Measurements from ENCODE around the gene ABCG1.
A peak's percentile ranks its signal among the peaks of the same experiment; 100 is the strongest.

The ABCG1 gene

DNA sequence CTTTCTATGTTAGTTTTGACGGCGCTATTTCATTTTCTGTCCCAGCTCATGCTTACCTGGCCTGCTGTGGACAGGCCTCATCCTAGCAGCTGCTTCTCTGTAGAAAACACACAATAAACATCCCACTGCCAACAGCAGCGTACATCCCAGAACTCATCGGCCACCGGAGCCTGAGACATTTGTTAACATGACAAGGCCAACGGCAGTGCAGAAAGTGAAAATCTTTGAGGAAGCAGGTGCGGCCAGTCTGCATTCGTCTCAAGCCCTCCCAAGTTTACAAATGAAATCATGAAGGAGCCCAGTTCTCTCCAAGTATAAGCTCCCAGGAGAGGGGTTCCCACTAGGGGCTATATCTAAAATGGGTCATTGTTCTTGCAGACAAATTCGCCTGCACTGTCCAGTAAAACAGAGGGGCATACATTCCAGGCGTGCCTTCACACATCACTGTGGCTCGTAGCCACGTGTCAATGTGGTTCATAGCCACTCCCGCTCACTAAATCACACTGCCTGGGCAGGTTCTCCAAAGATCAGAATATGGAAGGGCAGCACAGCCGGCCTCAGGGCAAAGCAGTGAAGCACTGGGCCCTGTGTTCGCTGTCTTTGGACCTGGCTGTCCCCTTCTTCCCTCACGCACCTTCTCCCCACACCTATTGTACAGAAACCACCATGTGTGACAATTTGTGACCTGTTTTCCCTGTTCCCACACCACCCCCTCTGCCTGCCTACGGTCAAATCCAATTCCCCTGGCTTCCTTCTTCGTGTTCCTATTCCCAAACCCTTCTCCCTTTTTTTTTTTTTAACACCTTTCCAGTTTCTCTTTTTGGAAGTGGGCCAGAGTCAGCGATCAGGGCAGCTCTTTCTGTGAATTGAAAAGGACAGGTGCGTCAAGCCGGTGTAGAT is 27.0 kb upstream of the ABCG1 start:
- no peak for DNase-seq (ENCODE audit: low read depth in 1 of 2, low spot score in 1 of 2)

DNA sequence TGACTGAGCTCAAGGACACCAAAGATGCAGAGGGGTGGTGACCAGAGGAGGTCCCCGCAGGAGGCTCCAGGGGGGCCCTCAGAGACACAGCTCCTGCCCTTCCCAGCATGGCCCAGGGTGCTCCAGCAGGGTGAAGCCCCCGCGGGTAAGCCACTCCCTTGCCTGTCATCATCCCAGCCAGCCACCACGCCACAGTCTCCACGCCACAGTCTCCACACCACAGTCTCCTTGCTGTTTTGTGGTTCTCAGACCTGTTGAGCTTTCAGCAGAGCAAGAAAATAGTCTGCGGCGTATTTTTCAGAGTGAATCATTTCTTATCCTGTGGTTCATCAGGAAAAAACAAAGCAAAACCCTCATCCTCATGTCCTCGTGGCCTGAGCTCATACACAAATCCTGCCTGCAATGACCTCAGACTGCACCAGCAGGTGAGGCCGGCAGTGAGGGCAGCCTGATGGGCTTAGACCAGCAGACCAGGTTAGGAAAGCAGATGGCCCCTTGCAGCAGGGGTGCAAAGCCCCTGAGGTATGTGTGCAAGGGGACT is 25.7 kb upstream of the ABCG1 start:
- peak; percentile 14 to 23 for DNase-seq (ENCODE audit: low read depth in 1 of 2, low spot score in 1 of 2)

DNA sequence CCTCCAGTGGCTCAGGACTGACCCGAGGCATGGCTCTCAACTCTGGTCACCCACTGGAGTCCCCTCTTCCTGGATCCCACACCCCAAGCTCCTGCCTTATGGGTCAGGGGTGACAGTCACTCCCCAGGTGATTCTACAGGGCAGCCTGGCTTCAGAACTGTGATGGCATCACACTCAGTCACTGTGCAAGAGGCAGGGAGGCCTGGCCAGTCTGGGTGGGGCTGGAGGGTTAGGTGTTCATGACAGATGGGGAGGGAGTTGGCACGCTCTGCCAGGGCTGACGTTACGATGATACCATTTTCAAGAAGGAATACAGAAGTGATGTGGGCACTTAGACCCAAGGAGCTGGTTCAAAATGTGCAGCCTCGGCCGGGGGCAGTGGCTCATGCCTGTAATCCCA is 25.2 kb upstream of the ABCG1 start:
- DNase-seq (ENCODE audit: low read depth in 1 of 2, low spot score in 1 of 2): no peak

DNA sequence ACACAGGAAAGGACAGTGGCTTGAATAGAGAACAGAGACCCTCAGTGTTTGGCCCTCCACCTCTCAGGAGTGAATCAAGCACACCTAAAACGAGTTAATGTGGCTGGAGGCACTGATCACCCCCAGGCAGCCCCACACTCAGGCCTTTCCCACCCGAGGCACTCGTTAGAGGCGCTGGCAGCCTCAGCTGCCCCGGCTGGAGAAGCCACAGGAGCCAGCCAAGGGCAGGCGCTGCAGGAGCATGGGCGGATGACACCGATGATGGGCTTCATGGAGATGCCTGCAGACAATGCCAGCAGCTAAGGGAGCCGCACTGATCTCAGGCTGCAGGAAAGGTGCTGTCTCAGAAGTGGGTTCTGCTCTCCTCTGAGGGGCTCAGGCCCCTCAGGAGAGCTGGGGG is 24.1 kb upstream of the ABCG1 start:
- no peak for DNase-seq (ENCODE audit: low read depth in 1 of 2, low spot score in 1 of 2)

DNA sequence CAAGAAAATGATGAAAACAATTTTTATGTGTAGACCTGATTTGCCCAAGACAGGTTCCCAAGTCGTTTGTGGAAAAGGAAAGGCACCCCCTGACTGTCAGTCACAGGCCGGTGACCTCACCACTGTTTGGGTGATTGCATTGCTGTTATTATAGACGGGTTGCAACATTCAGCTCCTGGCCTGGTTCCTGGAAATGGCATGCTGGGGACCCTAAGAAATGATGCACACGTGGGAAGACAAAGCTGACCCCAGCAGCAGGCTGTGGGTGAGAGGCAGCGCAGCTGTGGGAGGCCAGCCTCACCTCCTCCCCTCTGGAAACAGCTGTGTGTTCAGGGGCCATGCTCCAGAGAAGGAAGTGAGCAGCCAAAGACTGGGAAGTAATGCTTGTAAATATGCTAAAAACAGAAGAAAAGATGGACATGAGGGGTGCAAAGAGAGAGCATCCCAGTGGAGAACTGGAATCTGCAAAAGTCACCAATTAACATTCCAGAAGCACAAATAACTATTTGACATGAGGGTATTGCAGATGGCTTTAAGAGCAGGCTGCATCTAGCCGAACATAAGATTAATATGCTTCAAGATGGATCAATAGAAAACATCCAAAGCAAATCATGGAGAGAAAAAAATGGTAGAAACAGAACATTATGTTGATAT is 23.4 kb upstream of the ABCG1 start:
- DNase-seq (ENCODE audit: low read depth in 1 of 2, low spot score in 1 of 2): no peak

DNA sequence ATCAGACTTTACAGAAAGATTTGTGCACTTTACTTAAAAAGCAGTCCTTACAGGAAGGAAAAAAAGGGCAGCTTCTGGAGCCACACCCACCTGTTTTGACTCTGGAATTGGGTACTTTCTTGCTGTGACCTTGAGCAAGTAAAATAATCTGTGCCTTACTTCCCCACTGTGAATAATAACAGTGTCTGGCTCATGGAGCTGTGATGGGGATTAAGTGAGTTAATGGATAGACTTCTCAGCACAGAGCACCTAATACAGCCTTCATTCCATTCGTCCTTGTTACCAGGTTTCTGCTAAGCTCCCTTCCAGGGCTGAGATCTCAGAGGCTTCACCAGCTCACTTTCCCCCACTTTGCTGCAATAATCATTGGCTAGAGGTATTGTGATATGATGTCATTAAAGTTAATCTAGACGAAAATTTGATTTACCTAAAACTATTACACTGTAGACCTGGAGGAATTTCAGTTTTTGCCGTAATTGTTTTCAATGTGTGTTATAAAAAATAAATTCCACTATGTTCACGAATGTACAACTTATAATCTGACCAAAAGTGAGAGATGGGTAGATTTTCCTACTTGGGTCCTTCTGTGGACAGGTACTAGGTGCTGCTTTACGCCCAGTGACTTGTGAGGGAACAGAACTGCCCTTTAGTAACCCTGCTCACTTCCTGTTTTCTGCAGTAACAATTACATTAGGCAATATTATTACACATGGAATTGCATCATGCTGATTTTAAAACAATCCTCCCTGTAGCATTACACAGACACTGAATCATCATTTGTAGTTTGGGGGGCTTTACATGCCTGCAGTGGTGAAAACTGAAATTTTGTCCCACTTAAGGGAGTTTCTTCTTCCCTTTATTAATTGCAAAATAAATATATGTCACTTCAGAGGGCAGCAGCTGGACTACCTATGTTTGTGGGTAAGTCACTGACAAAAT is 19.7 kb upstream of the ABCG1 start:
- DNase-seq (ENCODE audit: low read depth in 1 of 2, low spot score in 1 of 2): no peak

DNA sequence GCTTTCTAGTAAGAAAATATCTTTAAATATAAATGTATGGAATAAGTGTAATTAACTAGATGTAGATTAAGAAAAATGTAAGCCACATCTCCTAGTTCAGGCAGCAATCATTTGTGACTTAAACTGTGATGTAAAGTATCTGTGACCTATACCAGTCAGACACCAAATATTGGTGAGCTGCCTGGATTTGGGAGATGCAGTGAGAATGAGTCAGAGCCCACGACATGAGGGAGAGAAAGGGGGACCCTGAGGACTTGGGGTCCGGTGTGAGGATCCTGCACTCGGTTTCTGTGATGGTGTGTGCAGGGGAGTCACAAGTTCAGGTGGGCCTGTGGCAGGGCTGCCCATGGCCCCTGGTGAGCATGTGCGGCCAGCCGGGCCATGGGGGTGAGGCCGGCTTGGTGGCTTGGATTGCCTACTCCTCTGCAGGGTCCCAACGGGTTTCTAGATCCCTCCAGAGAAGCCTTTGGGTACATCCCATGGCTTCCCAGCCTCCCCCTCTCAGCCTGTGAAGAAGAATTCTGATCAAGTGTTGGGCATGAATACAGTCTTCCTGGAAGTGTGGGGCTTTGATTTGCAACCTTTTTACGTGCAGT is 19.0 kb upstream of the ABCG1 start:
- DNase-seq (ENCODE audit: low read depth in 1 of 2, low spot score in 1 of 2): no peak

DNA sequence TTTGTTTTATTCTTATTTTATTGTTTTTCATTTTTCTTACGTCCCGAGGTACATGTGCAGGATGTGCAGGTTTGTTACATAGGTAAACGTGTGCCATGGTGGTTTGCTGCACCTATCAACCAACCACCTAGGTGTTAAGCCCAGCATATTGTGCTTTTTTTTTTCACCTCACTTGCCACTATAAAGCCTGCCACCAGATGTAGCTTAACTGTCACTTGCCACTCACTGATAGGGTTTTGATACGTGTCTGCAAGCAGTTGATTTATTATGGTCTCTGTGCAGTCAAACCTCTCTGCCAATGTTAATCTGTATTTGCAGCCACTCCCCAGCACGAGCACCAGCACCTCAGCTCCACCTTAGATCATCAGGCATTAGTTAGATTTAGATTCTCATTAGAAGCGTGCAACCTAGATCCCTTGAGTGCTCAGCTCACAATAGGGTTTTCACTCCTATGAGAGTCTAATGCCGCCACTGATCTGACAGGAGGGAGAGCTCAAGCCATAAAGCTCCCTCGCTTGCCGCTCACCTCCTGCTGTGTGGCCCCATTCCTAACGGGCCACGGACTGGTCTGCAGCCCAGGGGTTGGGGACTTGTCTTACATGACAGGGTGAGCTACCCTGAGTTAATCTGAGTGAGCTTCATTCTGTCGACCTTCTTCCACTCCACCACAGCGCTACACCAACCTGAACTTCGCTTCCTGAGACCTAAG is 17.9 kb upstream of the ABCG1 start:
- no peak for DNase-seq (ENCODE audit: low read depth in 1 of 2, low spot score in 1 of 2)

DNA sequence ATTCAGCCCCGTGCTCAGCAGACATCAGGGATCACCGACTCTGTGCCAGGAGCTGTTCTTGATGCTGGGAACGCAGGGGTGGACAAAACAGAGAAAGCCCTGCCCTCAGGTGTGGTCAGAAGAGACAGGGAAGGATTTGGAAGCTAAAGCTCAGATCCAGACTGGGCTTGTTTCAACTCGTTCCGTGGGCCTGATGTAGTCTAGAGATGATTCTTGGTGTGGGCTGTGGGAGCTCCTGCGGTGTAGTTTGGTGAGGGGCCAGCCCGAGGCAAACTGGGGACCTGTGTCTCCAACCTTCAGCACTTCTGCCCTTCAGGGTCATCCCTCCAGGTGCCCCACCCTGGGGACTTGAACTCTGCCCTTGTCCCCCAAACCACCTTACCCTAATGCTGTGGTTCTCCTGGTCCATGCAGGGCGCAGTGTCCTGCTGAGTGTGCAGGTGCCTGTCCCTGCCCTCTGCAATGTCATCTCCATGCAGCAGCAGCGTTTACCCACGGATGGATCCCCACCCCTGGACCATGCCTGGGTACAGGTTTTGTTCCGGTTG is 17.3 kb upstream of the ABCG1 start:
- DNase-seq (ENCODE audit: low read depth in 1 of 2, low spot score in 1 of 2): no peak

DNA sequence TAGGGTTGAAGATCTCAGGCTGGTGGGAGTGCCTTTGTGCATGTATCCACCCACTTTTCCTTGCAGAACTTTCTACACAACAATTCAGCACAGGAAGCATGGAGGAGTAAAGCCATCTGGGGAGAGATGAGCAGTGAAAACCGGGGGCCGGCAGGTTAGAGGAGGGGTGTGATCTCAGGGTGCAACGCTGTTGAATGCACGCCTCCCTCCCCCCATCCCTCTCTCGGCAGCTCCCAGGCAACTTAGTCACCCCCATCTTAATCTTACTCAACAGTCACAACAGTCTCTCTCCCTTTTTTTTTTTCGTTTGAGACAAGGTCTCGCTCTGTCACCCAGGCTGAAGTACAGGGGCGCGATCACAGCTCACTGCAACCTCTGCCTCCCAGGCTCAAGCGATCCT is 16.6 kb upstream of the ABCG1 start:
- no peak for DNase-seq (ENCODE audit: low read depth in 1 of 2, low spot score in 1 of 2)

DNA sequence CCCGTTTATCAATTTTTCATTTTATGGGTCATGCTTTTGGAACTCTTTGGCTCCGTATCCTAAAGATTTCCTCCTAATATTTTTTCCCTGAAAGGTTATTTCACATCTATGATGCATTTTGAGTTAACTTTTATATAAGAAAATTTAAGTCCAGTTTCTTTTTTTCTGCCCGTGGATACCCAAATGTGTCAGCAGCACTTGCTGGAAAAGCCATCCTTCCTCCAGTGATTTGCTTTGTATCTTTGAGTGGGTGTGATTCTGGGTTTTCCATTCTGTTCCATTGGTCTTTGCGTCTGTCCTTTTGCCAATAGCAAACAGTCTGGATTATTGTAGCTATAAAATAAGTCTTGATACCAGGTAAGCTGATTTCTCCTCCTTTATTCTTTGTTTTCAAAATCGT is 15.6 kb upstream of the ABCG1 start:
- no peak for DNase-seq (ENCODE audit: low read depth in 1 of 2, low spot score in 1 of 2)

DNA sequence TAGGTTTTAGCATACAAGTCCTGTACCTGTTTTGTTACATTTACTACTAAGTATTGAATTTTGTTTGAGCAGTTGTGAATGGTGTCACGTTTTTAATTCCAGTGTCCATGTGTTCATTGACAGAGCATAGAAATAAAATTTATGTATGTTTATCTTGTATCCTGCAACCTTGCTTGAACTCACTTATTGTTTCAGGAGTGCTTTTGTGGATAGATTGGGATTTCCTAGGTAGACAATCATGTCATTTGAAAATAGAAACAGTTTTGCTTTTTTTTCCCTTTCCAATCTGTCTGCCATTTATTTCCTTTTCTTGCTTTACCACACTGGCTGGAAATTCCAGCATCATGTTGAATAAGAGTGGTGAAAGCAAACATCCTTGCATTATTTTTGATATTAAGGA is 15.0 kb upstream of the ABCG1 start:
- no peak for DNase-seq (ENCODE audit: low read depth in 1 of 2, low spot score in 1 of 2)

DNA sequence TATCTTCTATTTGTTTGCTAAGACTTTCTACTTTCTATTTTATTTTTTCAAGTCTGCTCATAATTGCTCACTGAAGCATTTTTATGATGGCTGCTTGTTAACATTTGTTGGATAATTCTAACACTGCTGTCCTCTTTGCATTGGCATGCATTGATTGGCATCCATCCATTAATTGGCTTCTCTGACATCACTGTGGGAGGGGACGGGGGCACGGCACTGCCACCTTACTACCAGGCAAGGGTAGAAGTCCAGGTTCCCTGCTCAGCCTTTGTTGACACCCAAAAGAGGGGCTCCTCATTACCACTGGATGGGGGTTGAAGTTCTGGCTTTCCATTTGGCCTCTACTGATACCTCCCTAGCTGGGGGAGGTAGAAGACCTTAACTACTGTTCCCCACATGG is 11.5 kb upstream of the ABCG1 start:
- no peak for DNase-seq (ENCODE audit: low read depth in 1 of 2, low spot score in 1 of 2)

DNA sequence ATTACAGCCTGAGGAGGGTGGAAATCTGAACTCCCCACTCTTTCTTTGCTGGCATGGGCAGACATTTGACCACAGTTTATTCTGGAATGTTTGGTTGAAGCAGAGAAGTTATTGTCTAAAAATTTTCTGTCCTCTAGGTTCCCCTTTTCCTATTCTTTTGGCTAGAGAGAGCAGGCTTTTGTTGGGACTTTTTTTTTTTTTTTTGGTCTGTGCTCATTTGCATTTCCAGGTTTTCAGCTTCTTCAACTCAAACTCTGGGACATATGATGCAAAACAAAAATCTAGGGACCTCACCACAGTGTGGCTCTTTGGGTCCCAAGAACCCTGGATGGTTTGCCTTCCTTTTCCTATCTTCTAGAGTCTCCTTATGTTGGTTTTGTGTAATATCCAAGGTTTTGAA is 10.9 kb upstream of the ABCG1 start:
- no peak for DNase-seq (ENCODE audit: low read depth in 1 of 2, low spot score in 1 of 2)

DNA sequence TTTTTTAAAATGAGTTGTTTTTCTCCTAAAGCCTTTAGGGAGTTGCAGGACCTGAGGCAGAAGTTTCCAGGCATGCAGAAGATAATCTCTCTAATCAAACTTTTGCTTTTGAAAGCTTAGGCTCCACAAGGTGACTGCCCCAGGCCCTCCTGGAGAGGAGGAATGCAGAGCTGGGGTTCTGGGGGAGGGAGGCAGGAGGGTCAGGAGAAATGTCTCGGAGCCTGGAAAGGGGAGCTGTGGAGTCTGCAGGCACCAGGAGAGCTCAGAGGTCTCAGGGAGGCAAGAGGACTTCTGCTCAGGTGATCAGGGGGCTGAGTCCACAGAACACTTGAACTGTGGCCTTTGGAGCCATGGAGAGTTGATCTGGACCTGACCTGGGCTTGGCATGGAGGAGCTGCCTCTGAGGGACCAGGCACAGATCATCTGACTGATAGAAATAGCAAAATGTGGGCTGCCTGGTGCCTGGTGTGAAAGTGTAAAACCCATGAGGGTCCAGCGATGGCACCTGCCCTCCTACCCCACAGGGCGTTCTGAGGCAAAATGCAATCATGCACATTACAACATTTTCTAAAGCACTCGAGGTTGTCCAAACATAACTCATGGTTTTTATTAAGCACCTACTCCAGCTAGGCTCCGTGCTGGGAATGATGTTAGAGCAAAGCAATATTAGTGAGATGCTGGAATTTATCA is 10.0 kb upstream of the ABCG1 start:
- DNase-seq (ENCODE audit: low read depth in 1 of 2, low spot score in 1 of 2): no peak

DNA sequence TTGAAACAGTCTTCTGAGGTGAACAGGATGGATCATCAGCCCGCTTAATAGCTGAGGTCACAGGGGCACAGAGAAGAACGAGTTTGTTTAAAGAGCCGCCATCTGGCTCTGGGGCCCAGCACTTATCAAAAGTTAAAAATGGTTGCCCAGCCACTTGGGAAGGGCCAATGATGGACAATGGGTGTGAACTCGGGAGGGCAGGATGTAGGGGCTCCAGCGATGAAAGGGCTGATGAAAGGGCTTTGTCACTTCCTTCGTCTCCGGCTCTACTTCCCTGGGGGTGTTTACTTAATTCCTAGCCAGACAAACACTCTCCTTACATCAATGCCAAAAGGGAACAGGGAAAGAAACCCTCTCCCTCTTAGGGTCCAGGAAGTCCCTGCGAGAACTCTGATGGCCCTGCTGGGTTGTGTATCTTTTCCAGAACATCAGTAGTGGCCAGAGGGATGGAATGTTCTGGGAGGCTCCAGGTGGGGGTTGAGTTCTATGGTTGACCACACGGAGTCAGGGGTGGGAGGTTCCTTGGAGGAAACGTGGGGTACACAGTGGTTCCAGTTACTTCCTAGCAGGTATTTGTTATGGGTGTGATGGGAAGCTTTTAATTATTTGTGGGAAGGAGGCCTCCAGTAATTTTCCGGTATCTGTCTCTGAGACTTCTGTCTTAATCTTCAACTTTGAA is 9.0 kb upstream of the ABCG1 start:
- DNase-seq (ENCODE audit: low read depth in 1 of 2, low spot score in 1 of 2): no peak

DNA sequence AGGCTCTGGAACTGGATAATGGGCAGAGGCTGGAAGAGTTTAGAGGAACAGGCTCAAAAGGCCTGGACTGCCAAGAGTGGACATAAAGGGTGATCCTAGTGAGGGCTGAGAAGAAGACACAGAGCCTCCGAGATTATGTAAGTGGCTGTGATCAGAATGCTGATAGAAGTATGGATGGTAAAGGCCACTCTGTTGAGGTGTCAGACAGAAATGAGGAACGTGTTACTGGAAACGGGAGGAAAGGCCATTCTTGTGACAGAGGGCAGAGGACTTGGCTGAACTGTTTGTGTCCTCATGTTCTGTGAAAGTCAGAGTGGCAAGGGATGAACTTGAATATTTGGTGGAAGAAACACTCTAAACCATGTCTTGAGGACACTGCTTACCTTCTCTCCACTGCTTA is 6.7 kb upstream of the ABCG1 start:
- no peak for DNase-seq (ENCODE audit: low read depth in 1 of 2, low spot score in 1 of 2)

DNA sequence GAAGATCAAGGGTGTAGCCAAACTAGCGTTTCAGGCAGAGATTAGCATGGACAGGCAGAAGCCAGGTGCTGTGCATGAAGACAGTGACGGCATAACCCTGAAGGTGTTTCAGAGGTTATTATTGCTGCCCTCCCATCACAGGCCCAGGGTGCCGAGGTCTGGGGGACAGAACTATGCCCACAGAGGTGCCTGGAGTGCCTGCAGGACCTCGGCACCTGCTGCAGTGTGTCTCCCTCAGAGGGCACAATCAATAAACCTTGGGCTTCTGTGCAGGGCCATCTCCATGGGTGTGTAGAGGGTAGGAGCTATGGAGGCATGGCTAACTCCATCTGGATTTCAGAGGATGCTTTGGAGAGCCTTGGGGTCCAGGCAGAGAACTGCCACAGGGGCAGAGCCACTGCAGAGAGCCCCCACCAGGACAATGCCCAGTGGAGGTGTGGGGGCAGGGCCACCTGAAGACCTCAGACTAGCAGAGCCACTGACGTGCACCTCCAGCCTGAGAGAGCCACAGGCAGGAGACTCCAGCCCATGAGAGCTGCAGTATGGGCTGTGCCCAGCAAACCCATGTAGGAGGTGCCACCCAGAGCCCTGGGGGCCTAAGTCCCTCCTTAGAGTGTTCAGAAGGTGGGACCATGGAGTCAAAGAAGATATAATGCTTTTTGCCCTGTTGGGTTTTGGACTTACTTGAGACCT is 5.7 kb upstream of the ABCG1 start:
- DNase-seq (ENCODE audit: low read depth in 1 of 2, low spot score in 1 of 2): no peak
